ENCODE results near the gene SLA2.

- TF ChIP-seq CTCF (IDR thresholded peaks at IDR 0.05; ENCODE audit: insufficient read depth, low read length, poor library complexity, severe bottlenecking) (no peak), EZH2phosphoT487 (conservative IDR thresholded peaks at IDR 0.05; ENCODE audit: low read length) (no peak)
Observed at GRCh38 chr20:36569847-36570429, 76.1 kb downstream of the SLA2 start.

Measured in SU-DHL-6 (cell line).